ENCODE data around the gene SDHB. TPM values are rescaled to one million over a fixed set of nuclear protein-coding genes. Genes with fewer than 3 reads are reported as not detected.

SDHB gene
- total RNA-seq, 1 experiment from 2014 or later = 178 TPM

Other genes starting within 250 kb of the SDHB start
- not detected in 2 replicates for gene RNU1-2, start 158.1 kb downstream of the SDHB start, total RNA-seq (2014; rRNA removed; shearing (Covaris generic); ENCODE audit: low replicate concordance)
- 8.0 and 15.7 TPM in 2 replicates for gene CROCC, start 132.1 kb downstream of the SDHB start, total RNA-seq (2014; rRNA removed; shearing (Covaris generic); ENCODE audit: low replicate concordance)
- gene MFAP2, start 73.4 kb downstream of the SDHB start, total RNA-seq (2014; rRNA removed; shearing (Covaris generic); ENCODE audit: low replicate concordance) = not detected in 2 replicates
- gene ATP13A2, start 42.1 kb downstream of the SDHB start, total RNA-seq (2014; rRNA removed; shearing (Covaris generic); ENCODE audit: low replicate concordance) = 30.2 and 37.7 TPM in 2 replicates
- 0.20 TPM in 1 of 2 replicates, not detected in the other for gene PADI2, start 65.4 kb upstream of the SDHB start, total RNA-seq (2014; rRNA removed; shearing (Covaris generic); ENCODE audit: low replicate concordance)
- gene PADI1, start 151.1 kb upstream of the SDHB start, total RNA-seq (2014; rRNA removed; shearing (Covaris generic); ENCODE audit: low replicate concordance) = 4.4 and 7.2 TPM in 2 replicates
- 82.9 and 83.2 TPM in 2 replicates for gene PADI3, start 195.1 kb upstream of the SDHB start, total RNA-seq (2014; rRNA removed; shearing (Covaris generic); ENCODE audit: low replicate concordance)